Mesendoderm (in vitro differentiated cells): Measurements from ENCODE around the gene ZNF280B.

ENCODE experiments used
- DNase-seq: peaks from one replicate; pipeline ENCODE4 v3.0.0; 2013
- H2AK5ac ChIP-seq: 2 replicates; pipeline ENCODE4 v1.6.1; 2013; ENCODE audit warnings: low read length, inconsistent platforms
- H2BK120ac ChIP-seq: 2 replicates; pipeline ENCODE4 v1.6.1; 2013; ENCODE audit warnings: low read depth, mild to moderate bottlenecking, low read length, moderate library complexity, mixed read lengths
- H2BK15ac ChIP-seq: replicated peaks from 2 replicates; pipeline ENCODE4 v1.6.1; 2013; ENCODE audit warnings: low read depth, mild to moderate bottlenecking, moderate library complexity
- H2BK5ac ChIP-seq: 2 replicates; pipeline ENCODE4 v1.6.1; 2013; ENCODE audit warnings: low read length, inconsistent platforms
- H3K18ac ChIP-seq: 2 replicates; pipeline ENCODE4 v1.6.1; 2013; ENCODE audit warnings: mild to moderate bottlenecking, low read length, mixed read lengths
- H3K23ac ChIP-seq: one replicate; pipeline ENCODE4 v1.6.1; 2013; ENCODE audit warnings: low read length
- H3K27ac ChIP-seq: 2 replicates; pipeline ENCODE4 v1.5.1; 2013; ENCODE audit warnings: low read depth, mild to moderate bottlenecking, inconsistent platforms, low read length, moderate library complexity
- H3K27me3 ChIP-seq: 2 replicates; pipeline ENCODE4 v1.6.1; 2013; ENCODE audit warnings: low read length, control low read depth, mild to moderate bottlenecking, inconsistent platforms; ENCODE audit not compliant: insufficient read depth, poor library complexity
- H3K36me3 ChIP-seq: 2 replicates; pipeline ENCODE4 v1.6.1; 2013; ENCODE audit warnings: low read length, inconsistent platforms; ENCODE audit not compliant: control insufficient read depth, insufficient read depth
- H3K4ac ChIP-seq: one replicate; pipeline ENCODE4 v1.6.1; 2013; ENCODE audit warnings: low read depth, mild to moderate bottlenecking, low read length, moderate library complexity
- H3K4me1 ChIP-seq: 2 replicates; pipeline ENCODE4 v1.6.1; 2013; ENCODE audit warnings: low read depth, low read length, inconsistent platforms; ENCODE audit not compliant: control insufficient read depth
- H3K4me2 ChIP-seq: 2 replicates; pipeline ENCODE4 v1.6.1; 2013; ENCODE audit warnings: low read length
- H3K4me3 ChIP-seq: 2 replicates; pipeline ENCODE4 v1.5.1; 2013; ENCODE audit warnings: mild to moderate bottlenecking, low read length
- H3K56ac ChIP-seq: one replicate; pipeline ENCODE4 v1.6.1; 2013; ENCODE audit warnings: low read length
- H3K79me1 ChIP-seq: 2 replicates; pipeline ENCODE4 v1.6.1; 2013; ENCODE audit warnings: low read length, inconsistent platforms
- H3K79me2 ChIP-seq: 2 replicates; pipeline ENCODE4 v1.6.1; 2013; ENCODE audit warnings: mild to moderate bottlenecking, low read length; ENCODE audit not compliant: control insufficient read depth, insufficient read depth
- H3K9ac ChIP-seq: 2 replicates; pipeline ENCODE4 v1.6.1; 2013; ENCODE audit warnings: low read length, inconsistent platforms
- H4K5ac ChIP-seq: one replicate; pipeline ENCODE4 v1.6.1; 2013; ENCODE audit warnings: low read length
- H4K8ac ChIP-seq: one replicate; pipeline ENCODE4 v1.6.1; 2013; ENCODE audit warnings: low read depth, mild to moderate bottlenecking, control low read depth, low read length, moderate library complexity
- WGBS: extraction: QIAGEN DNeasy Blood & Tissue Kit; methylation state at CpG from one replicate; pipeline ENCODE4 v1.1.7; 2013; ENCODE audit warnings: low lambda C conversion rate, missing lambda C conversion rate; ENCODE audit not compliant: insufficient coverage; ENCODE audit errors: extremely low coverage; 5-methylcytosine and 5-hydroxymethylcytosine counted together

ZNF280B gene

GRCh38 chr22:22526125-22526912 lies 17.8 kb upstream of the ZNF280B start:
- no peak overlapping the region for H4K5ac ChIP-seq
- no peaks in the 10 kb centered on the region for H3K36me3 ChIP-seq
- DNase-seq = no peak
- no peak overlapping the region for H3K4ac ChIP-seq
- no peak overlapping the region for H2BK120ac ChIP-seq
- no peaks in the 10 kb centered on the region for H3K79me2 ChIP-seq
- no peak overlapping the region for H2BK15ac ChIP-seq
- H4K8ac ChIP-seq = no peak overlapping the region
- no peak overlapping the region for H3K27ac ChIP-seq
- H3K4me1 ChIP-seq = no peaks in the 10 kb centered on the region
- no peaks in the 10 kb centered on the region for H3K79me1 ChIP-seq
- no peak overlapping the region for H2AK5ac ChIP-seq
- no peak overlapping the region for H2BK5ac ChIP-seq
- no peak overlapping the region for H3K18ac ChIP-seq
- no peak overlapping the region for H3K23ac ChIP-seq
- H3K27me3 ChIP-seq = no peaks in the 10 kb centered on the region
- WGBS = no CpG with 5 or more reads among the region's 4 CpGs
- no peak overlapping the region for H3K4me3 ChIP-seq
- H3K4me2 ChIP-seq = no peak overlapping the region
- H3K9ac ChIP-seq = no peak overlapping the region
- H3K56ac ChIP-seq = no peak overlapping the region

- no peak overlapping the region for H2BK5ac ChIP-seq
- H4K5ac ChIP-seq = no peak overlapping the region
- no peaks in the 10 kb centered on the region for H3K27me3 ChIP-seq
- no peaks in the 10 kb centered on the region for H3K79me2 ChIP-seq
- H3K4me1 ChIP-seq = no peaks in the 10 kb centered on the region
- no peak overlapping the region for H4K8ac ChIP-seq
- H3K23ac ChIP-seq = no peak overlapping the region
- no peak overlapping the region for H2BK15ac ChIP-seq
- DNase-seq = no peak
- H3K18ac ChIP-seq = no peak overlapping the region
- H3K56ac ChIP-seq = no peak overlapping the region
- H2BK120ac ChIP-seq = no peak overlapping the region
- no peak overlapping the region for H3K27ac ChIP-seq
- H3K4me2 ChIP-seq = no peak overlapping the region
- no CpG with 5 or more reads among the region's 6 CpGs for WGBS
- H3K4me3 ChIP-seq = no peak overlapping the region
- no peak overlapping the region for H3K9ac ChIP-seq
- H3K79me1 ChIP-seq = no peaks in the 10 kb centered on the region
- H2AK5ac ChIP-seq = no peak overlapping the region
- no peak overlapping the region for H3K4ac ChIP-seq
- no peaks in the 10 kb centered on the region for H3K36me3 ChIP-seq
These were observed 15.0 kb upstream of the ZNF280B start for GRCh38 chr22:22523494-22523893.

- Histone ChIP-seq H2BK15ac (no peak overlapping the region), H3K79me1 (no peaks in the 10 kb centered on the region), H3K4me3 (no peak overlapping the region), H2BK120ac (no peak overlapping the region), H2BK5ac (no peak overlapping the region), H3K36me3 (no peaks in the 10 kb centered on the region), H3K79me2 (no peaks in the 10 kb centered on the region), H3K9ac (no peak overlapping the region), H2AK5ac (no peak overlapping the region), H3K27me3 (no peaks in the 10 kb centered on the region), H4K5ac (no peak overlapping the region), H3K27ac (no peak overlapping the region), H3K18ac (no peak overlapping the region), H4K8ac (no peak overlapping the region), H3K4me1 (no peaks in the 10 kb centered on the region), H3K4ac (no peak overlapping the region), H3K56ac (no peak overlapping the region), H3K4me2 (no peak overlapping the region), H3K23ac (no peak overlapping the region)
- WGBS = no CpG with 5 or more reads among the region's 8 CpGs
- DNase-seq = no peak
These were observed 13.1 kb upstream of the ZNF280B start for GRCh38 chr22:22521631-22522030.

GRCh38 chr22:22520667-22521602 lies 12.4 kb upstream of the ZNF280B start:
- H3K18ac ChIP-seq = no peak overlapping the region
- H3K36me3 ChIP-seq = no peaks in the 10 kb centered on the region
- DNase-seq = peak; percentile 5
- H3K4ac ChIP-seq = no peak overlapping the region
- H3K79me2 ChIP-seq = no peaks in the 10 kb centered on the region
- H2BK120ac ChIP-seq = no peak overlapping the region
- no peaks in the 10 kb centered on the region for H3K27me3 ChIP-seq
- H2AK5ac ChIP-seq = no peak overlapping the region
- no peak overlapping the region for H3K27ac ChIP-seq
- H2BK15ac ChIP-seq = no peak overlapping the region
- no peaks in the 10 kb centered on the region for H3K79me1 ChIP-seq
- H2BK5ac ChIP-seq = no peak overlapping the region
- H3K4me2 ChIP-seq = no peak overlapping the region
- H3K56ac ChIP-seq = no peak overlapping the region
- no peak overlapping the region for H3K9ac ChIP-seq
- H3K23ac ChIP-seq = no peak overlapping the region
- no peak overlapping the region for H3K4me3 ChIP-seq
- no peak overlapping the region for H4K5ac ChIP-seq
- H4K8ac ChIP-seq = no peak overlapping the region
- no peaks in the 10 kb centered on the region for H3K4me1 ChIP-seq
- WGBS = no CpG with 5 or more reads among the region's 12 CpGs

GRCh38 chr22:22520020-22520656 lies 11.6 kb upstream of the ZNF280B start, which contains the start of gene ZNF280A:
Gene ZNF280A, minus strand, starts transcription at chr22:22520270. Its CDS starts 4,640 bp downstream, at chr22:22515630.
- H3K4me1 ChIP-seq = no peaks in the 10 kb centered on the region

More at GRCh38 chr22:22520020-22520656, 11.6 kb upstream of the ZNF280B start, which contains the start of gene ZNF280A:
- H2BK120ac ChIP-seq = no peak within 1 kb of the TSS
- no peak within 1 kb of the TSS for H3K56ac ChIP-seq
- H2AK5ac ChIP-seq = no peak within 1 kb of the TSS
- H3K18ac ChIP-seq = no peak within 1 kb of the TSS
- H3K27ac ChIP-seq = no peak within 1 kb of the TSS
- no peak within 1 kb of the TSS for H2BK15ac ChIP-seq
- no peaks in the 10 kb centered on the region for H3K36me3 ChIP-seq
- no peak within 1 kb of the TSS for H2BK5ac ChIP-seq
- H4K8ac ChIP-seq = no peak within 1 kb of the TSS
- H3K79me2 ChIP-seq = no peaks in the 10 kb centered on the region
- no peak within 1 kb of the TSS for H3K23ac ChIP-seq
- H3K4me3 ChIP-seq = no peak within 1 kb of the TSS
- no peaks in the 10 kb centered on the region for H3K79me1 ChIP-seq
- no CpG with 5 or more reads among the region's 12 CpGs for WGBS
- H3K9ac ChIP-seq = no peak within 1 kb of the TSS
- no peaks in the 10 kb centered on the region for H3K27me3 ChIP-seq
- no peak within 1 kb of the TSS for H3K4me2 ChIP-seq
- peak; percentile 5 for DNase-seq
- no peak within 1 kb of the TSS for H3K4ac ChIP-seq
- no peak within 1 kb of the TSS for H4K5ac ChIP-seq
